H7 (cell line): ENCODE results near the gene HRC. TPM values are rescaled to one million over a fixed set of nuclear protein-coding genes. Genes with fewer than 3 reads are reported as not detected.
"Not testable (repeated sequence)": the region's sequence is repeated elsewhere in the genome, so short reads cannot be mapped to it uniquely, and the experiment has no call there.

Experiments used
- DNase-seq: peaks from one replicate; pipeline ENCODE4 v3.0.0; 2012
- H3K27me3 ChIP-seq: 2 replicates; pipeline ENCODE4 v1.6.0; 2011; ENCODE audit warnings: mild to moderate bottlenecking, low read length; ENCODE audit not compliant: control insufficient read depth, insufficient read depth
- H3K36me3 ChIP-seq: replicated peaks from 2 replicates; pipeline ENCODE4 v1.5.1; 2011; ENCODE audit warnings: low read length; ENCODE audit not compliant: control insufficient read depth, insufficient read depth
- H3K4me3 ChIP-seq: 2 replicates; pipeline ENCODE4 v1.5.1; 2011; ENCODE audit warnings: low read depth, mild to moderate bottlenecking, control low read depth, low read length, moderate library complexity; ENCODE audit not compliant: insufficient read depth
- total RNA-seq: library from RNA; depleted of rRNA; stranded (reverse); fragments of >200 nt; shearing (Covaris generic); gene quantifications from 2 replicates; pipeline ENCODE4 v1.2.3, GENCODE V29; 2014

Gene HRC
- total RNA-seq, 1 experiment from 2014 or later = 0.45 TPM

DNA sequence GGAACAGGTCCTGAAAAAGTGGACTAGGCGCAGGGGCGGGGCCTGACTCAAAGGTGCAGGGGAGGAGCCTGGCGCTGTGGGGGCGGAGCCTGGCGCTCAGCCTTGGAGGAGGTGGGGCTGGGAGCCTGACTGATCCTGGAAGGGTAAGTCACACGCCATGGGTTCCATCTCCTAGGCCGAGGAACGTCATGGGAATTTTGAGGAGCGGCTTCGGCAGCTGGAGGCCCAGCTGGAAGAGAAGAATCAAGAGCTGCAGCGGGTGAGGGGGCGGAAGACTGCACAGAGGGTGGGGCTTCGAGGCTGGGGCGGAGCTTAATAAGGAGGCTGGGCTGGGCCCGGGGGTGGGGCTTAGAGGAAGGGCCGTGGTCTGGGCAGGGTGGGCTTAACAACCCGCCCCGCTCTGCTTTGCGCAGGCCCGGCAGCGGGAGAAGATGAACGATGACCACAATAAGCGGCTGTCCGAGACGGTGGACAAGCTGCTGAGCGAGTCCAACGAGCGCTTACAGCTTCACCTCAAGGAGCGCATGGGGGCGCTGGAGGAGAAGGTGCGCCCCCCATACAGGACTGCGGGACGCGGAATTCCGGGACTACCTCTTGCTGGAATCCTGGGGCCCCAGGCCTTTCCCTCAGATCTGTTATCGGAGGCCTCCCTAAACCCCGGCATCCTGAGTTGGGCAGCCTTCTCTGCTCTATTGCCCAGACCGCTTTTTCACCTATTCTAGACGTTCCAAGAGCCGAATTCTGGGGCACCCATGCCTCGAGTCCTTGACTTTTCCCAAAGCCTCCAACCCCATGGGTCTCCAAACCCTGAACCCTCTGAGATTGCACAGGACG is 21.4 kb downstream of the HRC start:
- Histone ChIP-seq H3K27me3 (peaks cover 20% of the 10 kb centered on the region; the same call in 1 of the 2 replicates), H3K36me3 (peaks cover 1% of the 10 kb centered on the region), H3K4me3 (peak overlapping the region; percentile 47)
- peak; percentile 95 for DNase-seq

DNA sequence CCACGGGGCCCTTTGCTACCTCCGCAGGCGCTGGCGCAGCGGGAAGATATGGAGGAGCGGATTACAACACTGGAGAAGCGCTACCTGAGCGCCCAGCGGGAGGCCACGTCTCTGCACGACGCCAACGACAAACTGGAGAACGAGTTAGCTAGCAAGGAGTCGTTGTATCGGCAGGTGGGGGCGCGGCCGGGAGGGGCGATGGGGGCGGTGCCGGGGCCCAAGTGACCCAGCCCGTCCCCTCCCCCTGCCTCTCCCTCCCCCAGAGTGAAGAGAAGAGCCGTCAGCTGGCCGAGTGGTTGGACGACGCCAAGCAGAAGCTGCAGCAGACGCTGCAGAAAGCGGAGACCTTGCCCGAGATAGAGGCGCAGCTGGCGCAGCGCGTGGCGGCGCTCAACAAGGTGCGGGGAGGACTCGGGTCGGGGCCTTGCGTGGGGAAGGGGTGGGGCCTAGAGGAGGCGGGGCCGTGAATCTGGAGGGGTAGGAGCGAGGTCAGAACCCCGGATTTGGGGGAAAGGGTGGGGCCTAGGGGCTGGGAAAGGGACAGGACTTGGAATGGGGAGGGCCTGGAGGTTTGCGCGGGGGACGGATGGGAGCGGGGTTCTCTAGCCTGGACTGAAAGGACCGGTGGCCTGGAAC is 22.1 kb downstream of the HRC start:
- DNase-seq = peak; percentile 92
- Histone ChIP-seq H3K36me3 (peaks cover 1% of the 10 kb centered on the region), H3K4me3 (peak overlapping the region; percentile 47), H3K27me3 (peaks cover 20% of the 10 kb centered on the region; the same call in 1 of the 2 replicates)

DNA sequence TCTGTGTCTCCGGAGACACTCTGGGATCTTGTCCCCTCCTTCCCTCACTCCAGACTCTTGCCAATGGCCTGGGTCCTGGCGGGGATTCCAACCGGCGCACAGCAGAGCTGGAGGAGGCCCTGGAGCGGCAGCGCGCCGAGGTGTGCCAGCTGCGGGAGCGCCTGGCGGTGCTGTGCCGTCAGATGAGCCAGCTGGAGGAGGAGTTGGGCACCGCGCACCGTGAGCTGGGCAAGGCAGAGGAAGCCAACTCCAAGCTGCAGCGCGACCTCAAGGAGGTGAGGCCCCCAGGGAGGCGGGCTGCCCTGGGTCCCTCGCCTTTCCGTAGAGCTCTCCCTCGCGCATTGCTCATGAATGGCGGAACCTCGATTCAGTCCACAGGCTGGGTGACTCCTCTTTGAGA is 24.9 kb downstream of the HRC start:
- Histone ChIP-seq H3K36me3 (no peaks in the 10 kb centered on the region; the same call in 1 of the 2 replicates), H3K27me3 (peaks cover 24% of the 10 kb centered on the region; the same call in 1 of the 2 replicates), H3K4me3 (no peak overlapping the region)
- DNase-seq = peak; percentile 23

GRCh38 chr19:49129238-49129583 is 26.0 kb downstream of the HRC start:
- H3K4me3 ChIP-seq = peak overlapping the region; percentile 48
- peaks cover 27% of the 10 kb centered on the region; the same call in 1 of the 2 replicates for H3K27me3 ChIP-seq
- peak; percentile 89 for DNase-seq
- no peaks in the 10 kb centered on the region; the same call in 1 of the 2 replicates for H3K36me3 ChIP-seq

DNA sequence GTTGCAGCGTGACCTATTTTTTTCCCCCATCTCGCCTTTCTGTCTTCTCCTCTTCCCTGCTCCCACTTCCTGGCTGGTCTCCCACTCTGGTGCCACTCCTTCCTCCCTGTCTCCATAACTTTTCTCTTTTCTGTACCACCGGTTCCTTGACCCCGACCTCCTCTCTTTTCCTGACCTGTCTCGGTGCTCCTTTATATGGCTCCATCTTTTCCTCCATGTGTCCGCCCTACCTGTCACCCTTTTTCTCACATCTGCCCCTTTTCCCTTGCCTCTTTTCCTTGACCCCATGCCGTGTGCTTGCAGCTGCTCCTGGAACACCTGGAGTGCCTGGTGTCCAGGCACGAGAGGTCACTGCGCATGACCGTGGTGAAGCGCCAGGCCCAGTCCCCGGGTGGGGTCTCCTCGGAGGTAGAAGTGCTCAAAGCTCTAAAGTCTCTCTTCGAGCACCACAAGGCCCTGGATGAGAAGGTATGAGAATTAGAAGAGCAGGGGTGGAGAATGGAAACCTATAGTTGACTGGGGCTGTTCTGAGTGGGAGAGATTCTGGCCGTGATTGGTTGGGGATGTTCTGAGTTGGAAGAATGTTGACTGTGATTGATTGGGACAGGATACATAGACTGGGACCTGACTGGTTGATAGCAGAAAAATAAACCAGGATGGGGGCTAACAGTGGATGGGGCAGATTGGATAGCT is 26.5 kb downstream of the HRC start:
- no peaks in the 10 kb centered on the region; the same call in 1 of the 2 replicates for H3K36me3 ChIP-seq
- peaks cover 26% of the 10 kb centered on the region; the same call in 1 of the 2 replicates for H3K27me3 ChIP-seq
- peak overlapping the region; percentile 48 for H3K4me3 ChIP-seq
- DNase-seq = no peak

DNA sequence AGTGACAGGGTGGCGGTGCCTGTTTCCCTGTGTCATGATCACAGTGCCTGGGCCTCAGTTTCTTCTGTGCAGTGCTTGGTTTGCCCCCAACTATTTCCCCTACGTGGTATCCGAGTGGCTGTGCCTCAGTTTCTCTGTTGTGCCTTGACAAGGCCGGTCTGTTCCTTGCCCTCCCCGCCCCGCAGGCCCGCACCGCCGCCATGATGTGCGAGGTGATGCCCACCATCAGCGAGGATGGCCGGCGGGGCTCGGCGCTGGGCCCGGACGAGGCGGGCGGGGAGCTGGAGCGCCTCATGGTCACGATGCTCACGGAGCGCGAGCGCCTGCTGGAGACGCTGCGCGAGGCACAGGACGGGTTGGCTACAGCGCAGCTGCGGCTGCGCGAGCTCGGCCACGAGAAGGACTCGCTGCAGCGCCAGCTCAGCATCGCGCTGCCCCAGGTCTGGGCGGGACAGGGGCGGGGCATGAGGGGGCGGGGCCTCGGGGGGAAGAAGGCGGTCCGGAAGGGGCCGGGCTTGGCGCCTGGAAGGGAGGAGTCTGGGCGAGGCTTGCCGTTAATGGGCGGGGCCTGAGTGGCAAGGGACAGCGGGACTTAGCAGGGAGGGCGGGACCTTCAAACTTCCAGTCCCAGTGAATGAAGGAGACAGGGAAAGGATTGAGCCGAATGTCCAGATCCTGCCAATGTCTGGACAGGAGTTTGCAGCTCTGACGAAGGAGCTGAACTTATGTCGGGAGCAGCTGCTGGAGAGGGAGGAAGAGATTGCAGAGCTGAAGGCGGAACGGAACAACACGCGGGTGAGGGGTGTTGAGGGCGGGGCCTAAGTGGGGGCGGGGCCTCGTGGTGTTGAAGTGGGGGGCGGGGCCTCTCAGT is 27.3 kb downstream of the HRC start:
- Histone ChIP-seq H3K36me3 (no peaks in the 10 kb centered on the region; the same call in 1 of the 2 replicates), H3K4me3 (peak overlapping the region; percentile 50), H3K27me3 (peaks cover 25% of the 10 kb centered on the region; the same call in 1 of the 2 replicates)
- DNase-seq = peak; percentile 99

DNA sequence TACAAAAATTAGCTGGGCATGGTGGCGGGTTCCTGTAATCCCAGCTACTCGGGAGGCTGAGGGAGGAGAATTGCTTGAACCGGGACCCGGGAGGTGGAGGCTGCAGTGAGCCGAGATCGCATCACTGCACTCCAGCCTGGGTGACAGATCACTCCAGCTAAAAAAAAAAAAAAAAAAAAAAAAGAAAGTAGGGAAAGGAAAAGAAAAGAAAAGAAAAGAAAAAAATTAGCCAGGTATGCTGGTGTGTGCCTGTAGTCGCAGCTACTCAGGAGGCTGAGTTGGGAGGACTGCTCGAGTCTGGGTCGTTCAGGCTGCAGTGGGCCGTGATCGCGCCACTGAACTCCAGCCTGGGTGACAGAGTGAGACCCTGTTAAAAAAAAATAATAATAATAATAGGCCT is 28.0 kb downstream of the HRC start:
- H3K27me3 ChIP-seq = peaks cover 27% of the 10 kb centered on the region; the same call in 1 of the 2 replicates
- not testable (repeated sequence) for H3K36me3 ChIP-seq, H3K4me3 ChIP-seq, DNase-seq

DNA sequence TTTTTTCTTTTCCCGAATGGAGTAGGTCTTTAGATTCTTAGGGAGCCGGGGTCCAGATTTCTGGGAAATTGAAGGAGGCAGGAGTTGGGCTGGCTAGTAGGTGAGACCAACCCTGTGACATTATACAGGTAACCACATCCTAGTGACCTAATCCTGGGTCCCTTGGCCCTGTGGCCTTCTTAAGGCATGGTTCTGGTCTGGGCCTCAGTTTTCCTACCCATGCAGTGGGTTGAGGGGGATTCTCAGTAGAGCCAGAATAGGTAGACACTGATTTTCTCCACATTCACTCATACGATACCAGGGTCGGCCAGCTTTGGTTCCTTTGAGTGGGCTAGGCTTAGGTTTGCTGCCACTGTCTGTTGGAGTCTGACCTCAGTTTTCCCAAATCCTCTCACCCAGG is 28.6 kb downstream of the HRC start:
- Histone ChIP-seq H3K36me3 (no peaks in the 10 kb centered on the region; the same call in 1 of the 2 replicates), H3K4me3 (no peak overlapping the region), H3K27me3 (peaks cover 30% of the 10 kb centered on the region; the same call in 1 of the 2 replicates)
- no peak for DNase-seq

DNA sequence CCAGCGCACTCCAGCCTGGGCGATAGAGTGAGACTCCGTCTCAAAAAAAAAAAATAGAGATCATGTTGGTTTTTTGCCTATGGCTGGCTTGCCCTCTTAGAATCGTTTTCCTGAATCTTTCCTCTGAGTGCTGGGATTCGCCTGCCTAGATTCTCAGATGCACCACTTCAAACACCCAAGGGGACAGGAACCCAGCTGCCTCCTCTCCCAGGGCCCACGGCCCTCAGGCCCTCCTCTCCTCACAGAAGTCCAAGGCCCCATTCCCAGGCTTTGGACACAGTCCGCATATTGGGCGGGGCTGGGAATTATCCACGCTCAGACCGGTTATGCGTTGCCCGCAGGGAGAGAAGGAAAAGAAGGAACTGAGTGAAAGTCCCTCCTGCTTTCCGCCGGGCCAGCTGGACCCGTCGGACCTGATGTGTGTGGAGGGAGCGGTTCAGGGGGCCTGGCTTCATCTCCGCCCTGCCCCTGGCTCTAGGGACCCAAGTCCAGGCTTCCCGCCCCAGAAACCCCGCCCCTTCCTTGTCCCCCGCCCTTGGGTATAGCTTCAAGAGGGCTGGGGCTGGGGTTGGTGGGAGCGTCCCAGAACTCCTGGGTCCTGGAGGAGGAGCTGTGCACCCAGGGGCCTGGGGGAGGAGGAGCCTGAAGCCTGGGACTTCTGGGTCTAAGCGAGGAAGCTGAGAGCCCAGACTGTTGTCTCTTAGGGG is 30.0 kb downstream of the HRC start:
- peak; percentile 88 for DNase-seq
- Histone ChIP-seq H3K36me3 (no peaks in the 10 kb centered on the region; the same call in 1 of the 2 replicates), H3K4me3 (peak overlapping the region; percentile 16; the same call in 1 of the 2 replicates), H3K27me3 (peaks cover 40% of the 10 kb centered on the region)

DNA sequence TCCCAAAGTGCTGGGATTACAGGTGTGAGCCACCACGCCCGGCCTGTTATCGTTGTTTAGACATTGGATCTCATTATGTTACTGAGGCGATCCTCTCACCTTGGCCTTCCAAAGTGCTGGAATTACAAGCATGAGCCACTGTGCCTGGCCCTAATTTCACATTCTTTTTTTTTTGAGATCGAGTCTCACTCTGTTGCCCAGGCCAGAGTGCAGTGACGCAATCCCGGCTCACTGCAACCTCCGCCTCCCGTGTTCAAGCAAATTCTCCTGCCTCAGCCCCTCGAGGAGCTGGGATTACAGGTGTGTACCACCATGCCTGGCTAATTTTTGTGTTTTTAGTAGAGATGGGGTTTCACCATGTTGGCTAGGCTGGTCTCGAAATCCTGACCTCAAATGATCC is 31.9 kb downstream of the HRC start:
- peaks cover 39% of the 10 kb centered on the region for H3K27me3 ChIP-seq
- not testable (repeated sequence) for H3K36me3 ChIP-seq, DNase-seq, H3K4me3 ChIP-seq

DNA sequence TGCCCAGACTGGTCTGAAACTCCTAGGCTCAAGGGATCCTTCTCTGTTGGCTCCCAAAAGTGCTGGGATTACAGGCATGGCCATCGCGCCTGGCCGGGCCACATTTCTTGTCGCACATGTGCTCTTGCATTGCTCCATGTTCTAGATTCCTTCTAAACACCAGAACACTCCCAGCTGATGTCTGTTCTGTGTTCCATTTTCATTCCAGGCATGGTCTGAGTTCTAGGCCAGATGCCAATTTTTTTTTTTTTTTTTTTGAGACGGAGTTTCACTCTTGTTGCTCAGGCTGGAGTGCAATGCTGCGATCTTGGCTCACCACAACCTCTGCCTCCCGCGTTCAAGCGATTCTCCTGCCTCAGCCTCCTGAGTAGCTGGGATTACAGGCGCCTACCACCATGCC is 33.4 kb downstream of the HRC start:
- not testable (repeated sequence) for H3K36me3 ChIP-seq, DNase-seq, H3K4me3 ChIP-seq
- H3K27me3 ChIP-seq = peaks cover 37% of the 10 kb centered on the region

GRCh38 chr19:49120868-49121267 is 34.3 kb downstream of the HRC start:
- Histone ChIP-seq H3K36me3 (no peaks in the 10 kb centered on the region), H3K27me3 (peaks cover 34% of the 10 kb centered on the region), H3K4me3 (no peak overlapping the region)
- DNase-seq = peak; percentile 23

GRCh38 chr19:49120325-49120683 is 34.9 kb downstream of the HRC start:
- no peak overlapping the region; the same call in 1 of the 2 replicates for H3K4me3 ChIP-seq
- DNase-seq = no peak
- H3K36me3 ChIP-seq = no peaks in the 10 kb centered on the region
- peaks cover 35% of the 10 kb centered on the region for H3K27me3 ChIP-seq
